ENCODE measurements around the gene BHLHE40. TPM values are rescaled to one million over a fixed set of nuclear protein-coding genes. Genes with fewer than 3 reads are reported as not detected.

Gene BHLHE40
- total and polyA plus RNA-seq, 2 of the 13 experiments (the other 11 are each of a cell fraction or from before 2014, with no cell fraction given), result 1.8 to 51.0 TPM

- no peak for TF ChIP-seq MYC (CRISPR knock-in tag; IDR thresholded peaks at IDR 0.05; ENCODE audit: borderline replicate concordance)
- TF ChIP-seq MEIS2 (CRISPR knock-in tag; IDR thresholded peaks at IDR 0.05), result peak; percentile 82
- TF ChIP-seq ZNF790 (CRISPR knock-in tag; IDR thresholded peaks at IDR 0.05; ENCODE audit: borderline replicate concordance), result no peak
- TF ChIP-seq NR2C2 (CRISPR knock-in tag; IDR thresholded peaks at IDR 0.05; ENCODE audit: borderline replicate concordance), result no peak
- TF ChIP-seq IKZF5 (CRISPR knock-in tag; IDR thresholded peaks at IDR 0.05), result peak; percentile 59; the same call in 1 of the 2 replicates
- TF ChIP-seq FOXK2 (IDR thresholded peaks at IDR 0.05), result no peak
- TF ChIP-seq SIN3A (IDR thresholded peaks at IDR 0.05; ENCODE audit: borderline replicate concordance, low read depth, low read length), result peak; percentile 70; the same call in 1 of the 2 replicates
- no peak for TF ChIP-seq ZNF451 (CRISPR knock-in tag; IDR thresholded peaks at IDR 0.05)
- TF ChIP-seq HNRNPK (IDR thresholded peaks at IDR 0.05; ENCODE audit: low read depth, low read length, poor library complexity, severe bottlenecking), result no peak
- no peak for TF ChIP-seq MLLT10 (CRISPR knock-in tag; IDR thresholded peaks at IDR 0.05)
- TF ChIP-seq USF2 (IDR thresholded peaks at IDR 0.05; ENCODE audit: low read depth, low read length), result no peak
- no peak for TF ChIP-seq USF2 (CRISPR knock-in tag; IDR thresholded peaks at IDR 0.05; ENCODE audit: borderline replicate concordance)
- no peak for TF ChIP-seq MTA3 (CRISPR knock-in tag; IDR thresholded peaks at IDR 0.05)
- TF ChIP-seq NFAT5 (CRISPR knock-in tag; IDR thresholded peaks at IDR 0.05), result peak; percentile 87; the same call in 1 of the 2 replicates
- TF ChIP-seq ZNF207 (IDR thresholded peaks at IDR 0.05; ENCODE audit: borderline replicate concordance), result no peak
- no peak for TF ChIP-seq CEBPG (CRISPR knock-in tag; IDR thresholded peaks at IDR 0.05)
- 0 out of 2 replicates have a peak, but pooled peaks have one; percentile 49 for TF ChIP-seq ZNF879 (CRISPR knock-in tag; IDR thresholded peaks at IDR 0.05)
- TF ChIP-seq, protein P1, sequence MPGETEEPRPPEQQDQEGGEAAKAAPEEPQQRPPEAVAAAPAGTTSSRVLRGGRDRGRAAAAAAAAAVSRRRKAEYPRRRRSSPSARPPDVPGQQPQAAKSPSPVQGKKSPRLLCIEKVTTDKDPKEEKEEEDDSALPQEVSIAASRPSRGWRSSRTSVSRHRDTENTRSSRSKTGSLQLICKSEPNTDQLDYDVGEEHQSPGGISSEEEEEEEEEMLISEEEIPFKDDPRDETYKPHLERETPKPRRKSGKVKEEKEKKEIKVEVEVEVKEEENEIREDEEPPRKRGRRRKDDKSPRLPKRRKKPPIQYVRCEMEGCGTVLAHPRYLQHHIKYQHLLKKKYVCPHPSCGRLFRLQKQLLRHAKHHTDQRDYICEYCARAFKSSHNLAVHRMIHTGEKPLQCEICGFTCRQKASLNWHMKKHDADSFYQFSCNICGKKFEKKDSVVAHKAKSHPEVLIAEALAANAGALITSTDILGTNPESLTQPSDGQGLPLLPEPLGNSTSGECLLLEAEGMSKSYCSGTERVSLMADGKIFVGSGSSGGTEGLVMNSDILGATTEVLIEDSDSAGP (CRISPR knock-in tag; IDR thresholded peaks at IDR 0.05; ENCODE audit: borderline replicate concordance), result peak; percentile 48; the same call in 1 of the 2 replicates
- no peak for TF ChIP-seq ZNF547 (CRISPR knock-in tag; IDR thresholded peaks at IDR 0.05)
- 0 out of 2 replicates have a peak, but pooled peaks have one; percentile 41 for TF ChIP-seq CENPT (CRISPR knock-in tag; IDR thresholded peaks at IDR 0.05; ENCODE audit: low read depth)
Observed at GRCh38 chr3:4979428-4980228, at the start of gene BHLHE40 (continued).
